Fibroblast of skin of left biceps (primary cell): ENCODE data around the gene CALCB.
A peak's percentile ranks its signal among the peaks of the same experiment; 100 is the strongest.

Source experiments
- DNase-seq, 2 experiments: peaks; one replicate each; pipeline ENCODE4 v3.0.0-alpha.2; 2013; ENCODE audit warnings: low read depth in 2 of 2

The CALCB gene

DNA sequence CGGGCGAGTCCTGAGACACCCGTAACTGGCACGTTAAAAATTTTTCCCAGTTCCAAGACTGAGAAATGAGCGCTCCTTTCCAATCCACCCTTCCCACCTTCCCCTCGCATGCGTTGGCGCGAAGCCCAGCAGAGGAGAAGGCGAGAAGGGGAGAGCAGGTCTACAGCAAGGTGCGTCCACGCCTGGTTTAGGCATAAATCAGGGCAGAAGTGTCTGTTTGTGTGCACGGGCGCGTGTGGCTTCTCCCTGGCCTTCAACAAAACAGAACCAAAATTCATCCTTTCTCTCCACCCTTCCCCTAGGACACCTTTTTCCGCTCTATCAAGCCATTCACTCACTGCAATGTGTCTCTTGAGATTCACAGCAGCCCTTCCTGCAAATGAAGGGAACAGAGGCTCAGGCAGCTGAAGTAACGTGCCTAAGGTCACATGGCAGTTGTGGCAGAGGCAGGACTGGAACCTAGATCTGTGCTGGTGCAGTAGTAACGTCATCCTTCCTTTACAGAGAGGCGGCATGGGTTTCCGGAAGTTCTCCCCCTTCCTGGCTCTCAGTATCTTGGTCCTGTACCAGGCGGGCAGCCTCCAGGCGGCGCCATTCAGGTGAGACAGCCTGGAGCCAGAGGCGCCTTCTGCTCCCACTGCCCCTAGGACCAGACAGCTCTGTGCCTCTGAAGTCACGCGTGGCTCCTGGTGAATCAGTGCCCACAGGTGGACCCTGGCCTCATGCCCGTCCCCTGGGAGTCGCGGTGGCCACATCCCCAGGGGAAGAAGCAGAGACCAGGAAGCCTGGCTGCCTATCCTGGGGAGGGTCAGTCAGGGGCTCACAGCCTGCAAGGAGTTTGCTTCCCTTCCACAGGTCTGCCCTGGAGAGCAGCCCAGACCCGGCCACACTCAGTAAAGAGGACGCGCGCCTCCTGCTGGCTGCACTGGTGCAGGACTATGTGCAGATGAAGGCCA lies 1.1 kb downstream of the CALCB start:
- DNase-seq, result peak; percentile 2 to 10

DNA sequence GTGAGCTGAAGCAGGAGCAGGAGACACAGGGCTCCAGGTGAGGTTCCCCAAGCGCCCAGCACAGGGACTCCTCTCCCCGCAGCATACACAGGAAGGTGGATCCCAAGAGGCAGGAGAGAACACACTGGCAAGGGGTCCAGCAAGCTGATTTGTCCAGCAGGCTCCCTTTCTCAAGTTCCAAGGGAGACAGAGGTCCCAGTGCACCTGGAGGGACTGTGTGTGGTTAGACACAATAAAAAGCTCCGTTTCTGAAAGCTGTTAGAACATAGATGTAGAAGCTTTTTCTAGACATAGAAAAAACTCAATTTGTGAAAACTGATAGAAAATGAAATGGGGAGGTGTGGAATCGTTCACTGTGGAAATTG lies 1.8 kb downstream of the CALCB start:
- no peak for DNase-seq

DNA sequence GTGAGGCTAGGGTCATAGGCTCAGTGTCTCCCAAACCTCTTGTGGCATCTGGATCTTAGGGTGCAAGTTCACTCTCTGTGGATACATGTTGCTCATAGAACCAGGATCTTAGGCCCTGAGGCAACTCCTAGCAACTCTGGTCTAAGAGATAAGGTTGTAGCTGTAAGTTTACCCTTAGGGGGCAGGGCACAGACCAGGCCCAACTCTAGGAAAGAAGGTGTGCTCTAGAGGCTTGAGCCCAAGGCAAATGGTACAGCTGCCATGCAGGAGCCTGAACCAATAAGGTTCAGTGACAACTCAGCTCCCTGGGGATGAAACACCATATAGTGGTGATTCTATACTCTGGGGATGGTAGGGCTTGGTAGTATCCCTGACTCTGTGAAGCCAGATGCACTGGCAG lies 17.8 kb downstream of the CALCB start:
- no peak for DNase-seq

DNA sequence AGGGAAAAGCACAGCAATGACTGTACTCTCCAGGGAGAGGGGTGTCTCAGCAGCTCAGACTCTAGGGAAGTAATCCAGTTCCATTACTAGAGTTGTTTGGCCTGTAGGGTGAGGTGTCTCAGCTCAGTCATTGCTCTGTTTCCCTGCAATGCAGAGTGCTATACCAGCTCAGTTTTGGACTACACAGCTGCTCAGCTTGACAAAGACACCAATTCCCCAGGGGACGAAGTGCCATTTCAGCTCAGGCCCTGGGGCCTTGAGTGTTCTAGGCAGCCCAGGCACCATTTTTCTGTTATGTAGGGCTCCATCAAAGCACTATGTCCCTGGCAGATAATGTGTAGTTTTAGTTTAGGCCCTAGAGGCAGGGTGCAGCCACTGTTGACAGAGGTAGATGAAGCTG lies 18.2 kb downstream of the CALCB start:
- no peak for DNase-seq

DNA sequence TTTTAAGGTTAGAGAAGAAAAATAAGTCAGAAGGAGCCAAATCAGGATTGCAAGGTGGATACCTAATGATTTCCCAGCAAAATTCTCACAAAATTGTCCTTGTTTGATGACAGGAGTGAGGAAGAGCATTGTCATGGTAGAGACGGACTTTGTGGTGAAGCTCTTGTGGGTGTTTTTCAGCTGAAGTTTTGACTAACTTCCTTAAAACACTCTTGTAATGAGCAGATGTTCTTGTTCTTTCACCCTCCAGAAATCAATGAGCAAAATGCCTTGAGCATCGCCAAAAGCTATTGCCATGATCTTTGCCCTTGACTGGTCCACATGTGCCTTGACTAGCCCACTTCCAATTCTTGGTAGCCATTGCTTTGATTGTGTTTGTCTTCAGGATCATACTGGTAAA lies 20.0 kb downstream of the CALCB start:
- DNase-seq, result no peak

DNA sequence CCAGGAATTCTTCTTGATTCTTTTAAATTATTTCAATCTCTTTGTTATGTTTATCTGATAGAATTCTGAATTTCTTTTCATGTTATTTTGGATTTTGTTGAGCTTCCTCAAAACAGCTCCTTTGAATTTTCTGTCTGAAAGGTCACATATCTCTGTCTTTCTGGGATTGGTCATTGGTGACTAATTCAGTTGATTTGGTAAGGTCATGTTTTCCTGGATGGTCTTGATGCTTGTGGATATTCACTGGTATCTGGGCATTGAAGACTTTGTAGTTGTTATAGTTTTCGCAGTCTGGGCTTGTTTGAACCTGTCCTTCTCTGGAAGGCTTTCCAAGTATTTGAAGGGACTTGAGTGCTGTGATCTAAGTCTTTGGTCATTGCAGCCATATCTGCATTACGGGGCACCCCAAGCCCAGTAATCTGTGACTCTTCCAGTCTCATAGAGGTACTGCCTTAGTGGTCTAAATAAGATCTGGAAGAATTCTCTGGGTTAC lies 22.4 kb downstream of the CALCB start:
- DNase-seq, result no peak

DNA sequence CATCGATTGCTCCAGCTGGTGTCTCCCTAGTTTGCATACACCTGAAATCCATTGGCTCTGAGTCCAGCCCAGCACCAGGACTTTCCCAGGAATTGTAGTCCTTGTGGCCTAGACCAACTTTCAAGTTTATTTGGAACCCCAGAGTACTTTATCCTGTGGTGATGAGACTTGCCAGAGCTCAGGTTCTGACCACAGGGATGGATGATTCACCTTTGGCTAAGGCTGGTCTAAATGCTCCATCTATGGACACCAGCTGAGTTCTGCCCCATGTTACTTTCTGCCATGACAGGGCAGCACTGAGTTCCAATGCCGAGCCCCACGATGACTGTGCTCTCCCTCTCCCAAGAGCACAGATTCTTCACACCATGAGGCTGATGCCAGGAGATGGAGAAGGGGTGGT lies 24.0 kb downstream of the CALCB start:
- no peak for DNase-seq

DNA sequence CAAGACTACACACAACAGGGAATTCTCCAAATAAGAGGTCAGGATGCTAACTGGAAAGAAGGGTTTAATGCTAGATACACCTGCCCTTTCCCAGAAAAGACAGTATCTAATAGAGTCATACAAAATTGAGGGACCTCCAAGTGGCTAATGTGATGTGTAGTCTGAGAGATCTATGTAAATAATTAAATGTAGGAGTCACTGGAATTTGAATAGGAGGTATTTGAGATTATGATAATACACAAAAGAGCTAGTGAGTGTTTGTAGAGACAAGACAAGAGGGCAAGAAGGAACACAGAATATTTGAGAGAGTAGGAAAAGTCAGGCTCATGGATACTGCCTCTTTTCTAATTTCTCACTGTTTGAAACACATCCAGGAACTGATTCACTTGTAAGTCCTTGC lies 25.9 kb downstream of the CALCB start:
- DNase-seq, result no peak

DNA sequence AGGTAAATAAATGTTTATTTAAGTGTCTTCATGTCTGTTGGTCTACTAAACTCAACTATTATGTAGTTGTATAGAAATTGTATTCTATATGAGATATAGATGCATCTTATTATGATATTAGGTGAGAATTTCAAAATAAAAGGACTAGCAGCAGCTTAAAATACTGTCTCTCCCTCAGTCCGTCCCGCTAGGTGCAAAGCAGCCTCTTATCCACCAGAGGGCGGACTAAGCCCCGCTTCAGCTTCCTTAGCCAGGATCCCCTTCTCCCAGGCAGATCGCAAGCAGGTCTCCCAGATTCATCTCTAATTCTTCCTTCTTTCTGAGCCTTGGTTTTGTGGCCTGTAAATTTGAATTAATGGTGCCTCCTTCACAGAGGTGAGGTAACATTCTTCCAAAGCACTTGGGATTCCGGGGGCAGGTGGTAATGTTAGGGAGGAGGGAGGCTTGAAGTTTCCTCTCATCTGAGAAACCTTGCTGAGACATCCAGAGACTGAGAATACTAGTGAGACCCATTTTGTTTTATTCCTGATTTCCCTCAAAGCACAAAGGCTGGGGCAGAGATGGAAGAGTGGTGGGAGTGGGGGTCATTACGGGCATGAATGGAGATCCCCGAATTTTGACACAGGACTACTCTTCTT lies 27.8 kb downstream of the CALCB start:
- peak; percentile 12 to 31 for DNase-seq

DNA sequence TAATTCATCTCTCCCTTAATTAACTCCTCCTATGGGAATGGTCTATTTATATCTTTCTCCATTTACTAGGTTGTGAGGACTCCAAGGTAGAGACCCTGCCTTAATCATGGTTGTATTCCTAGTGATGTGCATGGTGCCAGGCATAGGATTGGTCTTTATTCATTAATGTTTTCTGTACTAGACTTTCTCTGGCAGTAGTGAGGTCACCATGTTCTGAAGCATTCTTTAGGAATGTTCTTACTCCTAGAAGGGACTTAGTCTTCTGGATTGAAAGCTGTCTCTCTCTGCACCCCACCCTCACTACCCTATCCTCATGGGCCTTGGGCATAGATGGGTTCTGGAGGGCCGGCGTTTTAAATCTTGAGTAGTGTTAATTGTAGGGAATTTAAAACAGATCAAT lies 30.8 kb downstream of the CALCB start:
- DNase-seq, result no peak

DNA sequence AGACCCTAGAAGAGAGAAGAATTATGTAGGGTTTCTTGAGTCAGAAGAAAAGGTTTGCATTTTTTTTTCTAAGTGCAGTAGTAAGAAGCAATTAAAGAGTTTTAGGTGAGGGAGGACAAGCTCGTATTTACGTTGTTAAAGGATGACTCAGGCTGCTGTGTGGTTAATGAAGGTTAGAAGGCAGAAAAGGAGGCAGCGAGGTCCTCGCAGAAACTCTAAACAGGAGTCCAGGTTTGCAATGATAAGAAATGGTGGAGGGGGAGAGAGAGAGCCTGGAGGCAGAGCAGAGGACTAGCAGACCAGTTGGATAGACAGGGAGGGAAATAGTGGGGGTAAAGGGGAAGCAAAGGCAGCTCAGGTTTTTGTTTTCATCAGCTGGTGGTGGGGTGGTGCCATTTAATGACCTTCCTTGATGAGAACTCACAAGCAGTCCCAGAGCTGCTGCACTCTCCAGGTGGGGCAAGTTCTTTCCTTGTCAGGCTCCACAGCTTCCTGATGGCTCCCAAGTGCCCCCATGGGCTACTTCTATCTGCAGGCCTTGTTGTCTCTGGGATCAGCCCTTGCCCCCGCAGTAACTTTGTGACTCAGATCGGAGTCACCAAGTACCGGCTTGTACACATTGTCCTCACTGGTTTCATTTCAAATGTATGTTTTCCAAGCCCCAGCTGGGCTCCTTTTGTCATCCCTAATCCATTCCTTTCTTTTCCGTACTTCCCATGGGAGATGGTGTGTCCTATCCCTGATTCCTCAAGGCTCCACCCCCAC lies 33.0 kb downstream of the CALCB start:
- peak; percentile 6 to 13 for DNase-seq

DNA sequence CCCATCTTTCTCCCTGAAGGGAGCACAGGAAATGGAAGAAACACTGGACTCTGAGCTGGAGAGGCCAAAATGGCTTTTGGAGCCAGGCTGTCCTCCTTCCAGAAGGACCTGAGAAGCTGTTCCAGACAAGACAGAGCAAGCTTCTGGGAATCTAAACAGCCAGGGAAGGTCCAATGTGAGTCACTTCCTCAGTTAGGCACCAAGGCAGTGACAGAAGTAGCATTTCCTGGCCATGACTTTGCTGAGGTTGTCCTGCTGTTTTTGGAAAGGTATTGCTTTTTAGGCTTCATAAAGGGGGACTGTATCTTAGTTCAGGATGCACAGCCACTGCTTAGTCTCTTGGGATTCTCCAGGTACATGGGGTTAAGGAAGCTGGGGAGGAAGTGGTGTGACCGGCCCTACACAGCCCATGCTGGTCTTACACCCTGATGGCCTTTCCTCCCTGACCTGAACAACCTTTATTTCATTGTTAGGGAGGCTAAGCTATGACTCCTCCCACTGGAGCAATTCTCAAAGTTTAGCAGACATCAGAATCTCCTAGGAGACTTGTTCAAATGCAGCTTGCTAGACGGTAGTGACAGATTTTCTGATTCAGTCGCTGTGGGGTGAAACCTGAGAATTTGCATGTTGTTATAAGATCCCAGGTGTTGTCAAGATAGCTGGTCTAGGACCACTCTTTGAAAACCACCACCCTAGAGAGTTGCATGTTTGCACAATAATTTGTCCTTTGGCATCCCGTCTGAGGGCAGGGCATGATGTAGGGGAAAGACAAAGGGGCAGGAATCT lies 34.5 kb downstream of the CALCB start:
- DNase-seq, result no peak

DNA sequence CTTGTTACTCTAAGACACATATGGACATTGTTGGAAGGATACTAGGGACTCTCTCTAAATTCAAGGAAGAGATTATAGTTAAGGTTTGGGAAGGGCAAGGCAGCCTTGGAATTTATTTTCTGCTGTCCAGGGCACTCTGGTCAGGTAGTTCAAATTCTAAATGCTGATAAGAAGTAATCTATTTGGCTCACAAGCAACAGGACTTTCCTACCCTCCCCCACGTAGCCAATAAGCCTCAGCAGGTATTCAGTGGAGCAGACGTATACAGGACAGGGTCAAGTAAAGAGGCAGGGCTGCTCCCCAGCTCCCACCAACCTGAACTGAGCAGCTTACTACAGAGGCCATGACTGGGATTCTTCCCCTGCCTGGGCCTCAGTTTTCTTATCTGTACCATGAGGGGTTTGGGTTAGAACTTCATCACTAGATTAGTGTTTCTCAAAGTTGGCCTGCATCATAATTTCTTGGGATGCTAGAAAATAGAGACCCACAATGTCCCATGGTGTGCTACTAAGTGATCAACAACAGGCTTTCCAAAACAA lies 35.3 kb downstream of the CALCB start:
- DNase-seq, result no peak

DNA sequence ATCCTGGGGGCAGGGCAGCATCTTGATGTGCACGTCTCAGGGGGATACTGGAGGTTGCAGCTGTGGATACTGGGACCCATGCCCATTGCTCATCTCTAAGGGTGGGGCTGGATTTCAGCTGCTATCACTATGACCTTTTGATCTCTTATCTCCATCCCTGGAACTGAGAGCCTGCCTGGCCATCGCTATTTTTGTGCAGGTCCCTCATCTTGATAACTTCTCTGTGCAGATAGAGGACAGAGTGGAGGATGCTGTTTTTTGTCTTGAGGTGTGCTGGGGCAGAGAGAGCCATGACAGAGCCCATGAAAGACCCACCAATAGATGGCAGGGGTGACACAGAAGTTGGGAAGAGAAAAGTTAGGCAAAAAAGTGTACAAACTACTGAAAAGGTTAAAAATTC lies 36.2 kb downstream of the CALCB start:
- DNase-seq, result no peak

DNA sequence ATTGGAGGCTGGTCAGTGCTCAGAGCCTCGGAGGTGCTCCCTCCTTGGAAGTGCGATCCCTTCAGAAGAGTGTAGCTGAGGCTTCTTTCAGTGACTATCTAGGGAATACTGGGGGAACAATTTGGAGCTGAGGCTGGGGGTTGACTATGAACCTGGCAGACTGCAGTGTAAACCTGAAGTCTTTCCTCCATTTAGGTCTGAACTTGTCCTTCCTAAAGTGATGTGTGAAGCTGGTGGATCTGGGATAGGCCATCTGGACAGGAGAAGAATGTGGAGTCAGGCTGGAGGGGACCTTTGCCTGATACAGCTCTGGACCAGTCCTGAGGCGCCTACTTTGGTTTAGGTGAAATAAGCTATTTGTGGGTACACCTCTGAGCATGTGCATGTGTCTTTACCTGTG lies 37.8 kb downstream of the CALCB start:
- no peak for DNase-seq

DNA sequence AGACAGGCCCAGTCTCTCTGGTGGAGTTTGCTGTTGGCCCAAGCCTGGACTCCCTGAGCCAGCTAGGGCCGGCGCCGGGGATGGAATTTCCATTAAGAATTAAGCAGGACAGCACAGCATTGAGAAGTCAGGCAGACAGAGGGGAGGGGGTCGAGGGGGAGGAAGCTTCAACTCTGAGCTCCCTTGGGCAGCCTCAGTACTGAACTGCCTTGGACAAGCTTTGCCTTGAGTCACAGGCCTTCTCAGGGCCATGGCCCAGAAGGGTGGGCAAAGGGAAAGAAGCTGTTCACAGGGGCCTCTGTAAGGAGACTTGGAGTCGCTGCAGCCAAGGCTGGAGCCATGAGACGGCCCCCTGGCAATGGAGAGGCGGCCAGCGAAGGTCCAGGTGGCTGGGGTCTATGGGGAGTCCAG lies 38.7 kb downstream of the CALCB start:
- no peak for DNase-seq

DNA sequence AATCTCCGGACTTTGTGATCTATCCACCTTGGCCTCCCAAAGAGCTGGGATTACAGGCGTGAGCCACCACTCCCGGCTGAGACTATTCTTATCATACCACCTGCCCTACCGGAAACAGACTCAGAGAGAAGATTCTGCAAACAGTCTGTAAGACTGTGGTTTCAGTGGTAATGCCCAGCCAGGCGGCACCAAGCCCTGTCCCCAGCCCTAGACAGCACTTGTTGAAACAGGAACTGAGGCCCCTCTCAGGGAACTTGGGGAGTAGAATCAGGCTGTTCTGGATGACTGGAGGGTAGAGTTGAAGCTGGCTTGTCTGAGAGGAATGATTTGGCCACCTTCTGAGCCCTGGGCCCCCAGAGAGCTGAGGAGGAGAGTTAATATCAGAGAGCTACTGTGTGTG lies 40.0 kb downstream of the CALCB start:
- no peak for DNase-seq

DNA sequence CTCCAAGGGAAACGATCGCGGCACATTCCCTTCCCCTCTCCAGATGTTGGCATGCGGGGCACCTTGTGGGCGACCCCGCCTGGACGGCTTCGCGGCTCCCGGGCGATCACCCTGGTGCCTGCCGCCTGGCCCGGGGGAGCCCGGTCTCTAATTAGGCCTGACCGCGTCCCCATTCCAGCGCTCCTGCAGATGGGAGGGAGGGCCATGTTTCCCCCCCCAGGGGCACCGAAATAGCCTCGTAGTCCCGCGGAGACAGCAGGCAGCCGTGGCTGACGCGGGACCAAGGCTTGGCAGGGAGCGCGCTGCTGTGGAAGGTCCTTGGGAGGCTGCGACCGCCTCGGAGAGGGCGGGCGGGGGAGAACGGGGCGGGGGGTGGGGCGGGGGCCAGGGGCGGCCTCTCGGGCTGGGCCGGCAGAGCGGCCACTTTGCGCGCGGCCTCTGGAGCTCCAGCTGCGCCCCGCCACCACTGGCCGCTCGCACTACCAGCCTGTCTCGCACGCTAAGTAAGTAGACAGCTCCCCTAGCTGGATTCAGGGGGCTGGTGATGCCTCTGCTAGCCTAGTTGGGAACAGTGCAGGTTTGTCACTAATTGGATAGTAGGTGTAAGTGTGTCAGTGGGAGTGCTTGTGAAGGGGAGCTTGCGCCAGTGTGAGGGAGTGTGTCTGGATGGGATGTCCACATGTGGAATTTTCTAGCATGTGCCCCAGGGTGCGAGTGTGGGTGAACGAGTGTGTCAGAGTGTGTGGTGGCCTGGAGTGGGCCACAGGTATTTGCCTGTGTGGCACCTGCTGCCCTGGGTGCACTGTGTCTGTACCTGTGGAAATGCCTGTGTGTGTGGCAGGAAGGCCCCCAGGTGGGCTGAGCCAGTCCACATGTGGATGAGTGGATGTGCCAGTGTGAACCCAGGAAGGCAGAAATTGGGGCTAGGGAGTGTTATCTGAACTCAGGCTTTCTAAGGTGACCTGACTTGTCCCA lies 41.4 kb downstream of the CALCB start, which contains the start of gene INSC:
TSS of gene INSC (plus strand) at position 423 of the 975 bp plus-strand sequence. CDS start 34,252 bp downstream, outside the sequence.
- DNase-seq, result no peak

DNA sequence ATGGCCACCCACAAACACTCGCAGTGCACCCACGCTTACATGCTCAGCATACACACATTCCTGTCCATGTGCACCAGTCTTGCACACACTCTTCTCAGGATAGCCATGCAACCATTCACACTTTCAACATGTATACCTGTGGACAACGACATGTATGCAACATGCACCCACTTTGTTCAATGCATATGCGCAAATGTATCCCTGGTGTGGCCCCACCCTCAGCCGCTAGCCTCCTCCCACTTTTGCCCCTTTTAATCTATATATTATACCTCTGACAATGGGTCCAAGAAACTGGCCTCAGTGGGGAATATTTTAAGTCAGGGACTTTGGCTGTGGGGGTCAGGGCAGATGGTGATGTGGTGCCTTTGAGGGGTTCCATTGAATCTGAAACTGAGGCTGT lies 42.3 kb downstream of the CALCB start:
- DNase-seq, result no peak

DNA sequence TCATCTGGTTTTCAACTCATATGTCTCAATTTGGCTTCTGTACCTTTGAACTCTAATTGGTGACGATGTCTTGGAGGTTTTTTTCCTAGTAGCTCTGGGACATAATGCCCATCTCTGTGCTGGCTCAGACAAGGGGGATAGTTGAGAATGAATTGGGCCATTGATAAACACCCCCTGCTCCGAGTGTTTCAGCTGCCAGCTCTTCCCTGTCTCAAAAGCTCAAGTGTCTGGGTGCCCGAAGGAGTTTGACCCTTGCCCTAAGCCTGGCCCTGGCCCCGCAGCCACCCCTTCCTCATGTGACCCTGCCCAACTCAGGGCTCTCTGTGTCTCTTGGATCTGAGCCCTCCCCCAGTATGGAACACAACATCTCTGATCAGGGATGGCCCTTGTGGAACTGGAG lies 44.4 kb downstream of the CALCB start:
- no peak for DNase-seq
